PC-9 (cell line): Measurements from ENCODE around the gene ZDHHC12. TPM values are rescaled to one million over a fixed set of nuclear protein-coding genes. Genes with fewer than 3 reads are reported as not detected.
A peak's percentile ranks its signal among the peaks of the same experiment; 100 is the strongest.

Source experiments
- Bru-seq: library from RNA; stranded (reverse); fragments of 400-500 nt; gene quantifications from one replicate; lab custom pipeline; 2021; lab: Mats Ljungman, UMichigan
- BruChase-seq, 2 experiments: library from RNA; stranded (reverse); fragments of 400-500 nt; gene quantifications; one replicate each; lab custom pipeline; 2021; lab: Mats Ljungman, UMichigan
- BruUV-seq: library from RNA; stranded (reverse); fragments of 400-500 nt; replicated peaks from 2 replicates; lab custom pipeline; 2021; lab: Mats Ljungman, UMichigan
- CTCF ChIA-PET: fragments of 300-600 bp; sonication (Branson Sonifier 250); formaldehyde crosslinking; loops from one replicate; lab custom pipeline; 2022; ENCODE audit warnings: antibody characterized with exemption; lab: Charles Lee
- POLR2A ChIA-PET: fragments of 300-600 bp; sonication (Branson Sonifier 250); formaldehyde crosslinking; loops from one replicate; lab custom pipeline; 2022; ENCODE audit warnings: antibody characterized with exemption; ENCODE audit not compliant: unreplicated experiment; lab: Charles Lee
- DNase-seq, 2 experiments: peaks; one replicate each; pipeline versions ENCODE4 v3.0.0 to v3.0.0-alpha.2; 2015 to 2022; ENCODE audit warnings: mixed read lengths in 1 of 2
- H2AFZ ChIP-seq: fragments of 200-600 bp; sonication (generic); 2 replicates; pipeline ENCODE4 v1.8.1; 2017; ENCODE audit warnings: antibody characterized with exemption
- H3F3A ChIP-seq: fragments of 200-600 bp; sonication (generic); 2 replicates; pipeline ENCODE4 v1.8.1; 2017; ENCODE audit warnings: antibody characterized with exemption, mild to moderate bottlenecking, low read depth; ENCODE audit not compliant: insufficient read depth
- H3K27ac ChIP-seq: fragments of 200-600 bp; sonication (generic); 2 replicates; pipeline ENCODE4 v1.6.1; 2016; ENCODE audit warnings: mixed run types
- H3K27me3 ChIP-seq: fragments of 200-600 bp; sonication (generic); 2 replicates; pipeline ENCODE4 v1.6.1; 2016; ENCODE audit warnings: low read depth, mixed run types; ENCODE audit not compliant: insufficient read depth
- H3K36me3 ChIP-seq: fragments of 200-600 bp; sonication (generic); 2 replicates; pipeline ENCODE4 v1.6.1; 2016; ENCODE audit warnings: low read depth, mixed run types
- H3K4me1 ChIP-seq: fragments of 200-600 bp; sonication (generic); replicated peaks from 2 replicates; pipeline ENCODE4 v1.6.1; 2016; ENCODE audit warnings: mixed run types; ENCODE audit not compliant: insufficient read depth
- H3K4me2 ChIP-seq: fragments of 200-600 bp; sonication (generic); 2 replicates; pipeline ENCODE4 v1.6.1; 2017; ENCODE audit warnings: mixed run types
- H3K4me3 ChIP-seq: fragments of 200-600 bp; sonication (generic); 2 replicates; pipeline ENCODE4 v1.6.1; 2016; ENCODE audit warnings: mixed run types
- H3K79me2 ChIP-seq: fragments of 200-600 bp; sonication (generic); 2 replicates; pipeline ENCODE4 v1.6.1; 2017; ENCODE audit warnings: low read depth, mixed run types
- H3K9me2 ChIP-seq: fragments of 200-600 bp; sonication (generic); 2 replicates; pipeline ENCODE4 v1.8.1; 2017; ENCODE audit warnings: mild to moderate bottlenecking; ENCODE audit not compliant: insufficient read depth
- H3K9me3 ChIP-seq: fragments of 200-600 bp; sonication (generic); 2 replicates; pipeline ENCODE4 v1.8.1; 2016; ENCODE audit warnings: low read depth; ENCODE audit not compliant: insufficient read depth
- H4K20me1 ChIP-seq: fragments of 200-600 bp; sonication (generic); 2 replicates; pipeline ENCODE4 v1.8.1; 2017; ENCODE audit not compliant: insufficient read depth
- CTCF ChIP-seq: fragments of 200-600 bp; sonication (generic); conservative IDR thresholded peaks from 2 replicates; pipeline ENCODE4 v1.6.1; 2017; ENCODE audit warnings: mixed run types, antibody characterized with exemption, mild to moderate bottlenecking, moderate library complexity
- EZH2 ChIP-seq: fragments of 200-600 bp; sonication (generic); IDR thresholded peaks from 2 replicates; pipeline ENCODE4 v1.8.0; 2017; ENCODE audit warnings: antibody characterized with exemption, low read depth
- intact Hi-C: fragments of 100-400 bp; cut with micrococcal nuclease; formaldehyde crosslinking; loops from one replicate; pipeline ENCODE4 v1.10.0; 2022; ENCODE audit not compliant: unreplicated experiment
- long read RNA-seq: library from polyadenylated mRNA; stranded (forward); transcript quantifications from one replicate; pipeline ENCODE4 v2.0.0, GENCODE V29; 2022
- total RNA-seq: library from RNA; stranded (reverse); gene quantifications from 2 replicates; pipeline ENCODE4 v1.2.3, GENCODE V29; 2021

Gene ZDHHC12
- 102 and 133 TPM in 2 replicates for total RNA-seq
- percentile 61 among the genes with signal in this experiment for Bru-seq, nascent RNA
- percentile 58 among the genes with signal in this experiment for BruChase-seq, experiment 1, labeled RNA remaining after a 2-hour chase
- percentile 89 among the genes with signal in this experiment for BruChase-seq, experiment 2, labeled RNA remaining after a 6-hour chase
- long read RNA-seq, transcript ZDHHC12-201 (5 exons, 1,129 nt), result major isoform, 130 of 150 reads
- long read RNA-seq, partial matches to known transcripts, result 5 of 150 reads
- long read RNA-seq, other reads (novel, unspliced or antisense), result 15 of 150 reads

- no peaks in the 10 kb centered on the region; the same call in 1 of the 2 replicates for H4K20me1 ChIP-seq
- H2AFZ ChIP-seq, result peak within 1 kb of the TSS; percentile 89
- no peak within 1 kb of the TSS for H3K27ac ChIP-seq
- H3K4me3 ChIP-seq, result peak within 1 kb of the TSS; percentile 80
- intact Hi-C loops, result loop anchor here (1.0 to 10.0 kb wide), 5 partner anchors 40 to 91 kb away; partner anchors contain the start of genes DYNC2I2, ENDOG and ZER1
- TF ChIP-seq EZH2 (no peak), CTCF (no peak)
- H3F3A ChIP-seq, result peaks cover 19% of the 10 kb centered on the region; the same call in 1 of the 2 replicates
- no peaks in the 10 kb centered on the region for H3K79me2 ChIP-seq
- DNase-seq, result peak; percentile 95 to 100
- CTCF ChIA-PET, result interaction anchor here (0.6 to 1.3 kb wide), 6 partner anchors 9 to 303 kb away, joined by 3 to 16 read pairs (median 7); partner anchors contain the start of genes CERCAM, ENDOG and PKN3
- POLR2A ChIA-PET, result interaction anchor here (0.6 to 1.1 kb wide), 8 partner anchors 19 to 733 kb away, joined by 3 to 16 read pairs (median 5); no protein-coding TSS in a partner anchor
- no peaks in the 10 kb centered on the region for H3K9me2 ChIP-seq
- H3K27me3 ChIP-seq, result no peaks in the 10 kb centered on the region
- no TSS peak for BruUV-seq
- H3K4me1 ChIP-seq, result no peaks in the 10 kb centered on the region
- H3K4me2 ChIP-seq, result peak within 1 kb of the TSS; percentile 78
- no peaks in the 10 kb centered on the region for H3K36me3 ChIP-seq
- no peaks in the 10 kb centered on the region for H3K9me3 ChIP-seq
These were observed at the start of gene ZDHHC12 for GRCh38 chr9:128723866-128724743. Gene ZDHHC12 (minus strand): TSS chr9:128724127. CDS start chr9:128724093, 34 bp downstream.

- TF ChIP-seq EZH2 (no peak), CTCF (no peak)
- Histone ChIP-seq H3K9me3 (no peaks in the 10 kb centered on the region), H3K27ac (no peak overlapping the region), H3K9me2 (no peaks in the 10 kb centered on the region), H4K20me1 (no peaks in the 10 kb centered on the region), H3K36me3 (no peaks in the 10 kb centered on the region), H3K4me3 (no peak overlapping the region), H3K79me2 (peaks cover 31% of the 10 kb centered on the region), H3F3A (peaks cover 34% of the 10 kb centered on the region), H3K27me3 (no peaks in the 10 kb centered on the region), H3K4me1 (peaks cover 11% of the 10 kb centered on the region; the same call in 1 of the 2 replicates), H2AFZ (no peak overlapping the region; the same call in 1 of the 2 replicates), H3K4me2 (0 out of 2 replicates have a peak overlapping the region, but pooled peaks have one; percentile 70)
- POLR2A ChIA-PET, result no interaction called here
- DNase-seq, result no peak
- CTCF ChIA-PET, result no interaction called here
- BruUV-seq, result no TSS peak
- intact Hi-C loops, result no loop called here
These were observed 49.1 kb upstream of the ZDHHC12 start for GRCh38 chr9:128773049-128773448.
